GM18498 (cell line): ENCODE data around the gene BMS1.
"Not testable (repeated sequence)": the region's sequence is repeated elsewhere in the genome, so short reads cannot be mapped to it uniquely, and the experiment has no call there.

Experiments used
- ATAC-seq: cut with Tn5 transposase; IDR thresholded peaks from one replicate; pipeline ENCODE4 v1.9.1; 2021; ENCODE audit warnings: mild to moderate bottlenecking, moderate library complexity; ENCODE audit not compliant: unreplicated experiment

BMS1 gene

GRCh38 chr10:42783181-42783549, 570 bp downstream of the BMS1 start:
- ATAC-seq: peak; percentile 2

- no peak for ATAC-seq
Measured at GRCh38 chr10:42785759-42786158, 3.2 kb downstream of the BMS1 start.

DNA sequence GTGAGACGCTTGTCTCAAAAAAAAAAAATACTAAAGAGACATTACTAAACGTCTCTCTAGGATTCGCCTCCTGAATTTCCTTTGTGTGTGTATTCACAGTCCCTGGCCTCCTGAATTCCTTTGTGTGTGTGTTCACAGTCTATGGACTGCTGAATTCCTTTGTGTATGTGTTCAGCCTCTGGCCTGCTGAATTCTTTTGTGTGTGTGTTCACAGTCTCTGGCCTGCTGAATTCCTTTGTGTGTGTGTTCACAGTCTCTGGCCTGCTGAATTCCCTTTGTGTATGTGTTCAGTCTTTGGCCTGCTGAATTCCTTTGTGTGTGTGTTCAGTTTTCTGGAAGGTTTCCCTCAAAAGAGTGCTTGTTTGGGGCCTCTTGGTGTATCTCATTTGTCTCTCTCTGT, 8.2 kb downstream of the BMS1 start:
- no peak for ATAC-seq

GRCh38 chr10:42795701-42796100, 13.1 kb downstream of the BMS1 start:
- no peak for ATAC-seq

- no peak for ATAC-seq
Measured at GRCh38 chr10:42801135-42801534, 18.5 kb downstream of the BMS1 start.

GRCh38 chr10:42802876-42803275, 20.3 kb downstream of the BMS1 start:
- no peak for ATAC-seq

- no peak for ATAC-seq
Measured at GRCh38 chr10:42809676-42810075, 27.1 kb downstream of the BMS1 start.

DNA sequence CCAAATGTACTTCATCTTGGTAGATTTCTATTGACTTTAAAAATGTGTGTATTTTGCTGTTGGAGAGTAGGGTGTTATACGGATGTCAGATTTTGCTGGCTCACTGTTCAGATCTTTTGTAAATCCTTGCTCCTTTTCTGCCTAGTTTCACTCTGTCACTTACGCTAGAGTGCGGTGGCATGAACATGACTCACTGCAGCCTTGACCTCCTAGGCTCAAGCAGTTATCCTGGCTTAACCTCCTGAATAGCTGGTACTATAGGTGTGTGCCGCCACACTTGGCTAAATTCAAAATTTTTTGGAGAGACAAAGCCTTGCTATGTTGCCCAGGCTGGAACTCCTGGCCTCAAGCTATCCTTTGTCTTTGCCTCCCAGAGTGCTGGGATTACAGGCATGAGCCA, 29.4 kb downstream of the BMS1 start:
- no peak for ATAC-seq

DNA sequence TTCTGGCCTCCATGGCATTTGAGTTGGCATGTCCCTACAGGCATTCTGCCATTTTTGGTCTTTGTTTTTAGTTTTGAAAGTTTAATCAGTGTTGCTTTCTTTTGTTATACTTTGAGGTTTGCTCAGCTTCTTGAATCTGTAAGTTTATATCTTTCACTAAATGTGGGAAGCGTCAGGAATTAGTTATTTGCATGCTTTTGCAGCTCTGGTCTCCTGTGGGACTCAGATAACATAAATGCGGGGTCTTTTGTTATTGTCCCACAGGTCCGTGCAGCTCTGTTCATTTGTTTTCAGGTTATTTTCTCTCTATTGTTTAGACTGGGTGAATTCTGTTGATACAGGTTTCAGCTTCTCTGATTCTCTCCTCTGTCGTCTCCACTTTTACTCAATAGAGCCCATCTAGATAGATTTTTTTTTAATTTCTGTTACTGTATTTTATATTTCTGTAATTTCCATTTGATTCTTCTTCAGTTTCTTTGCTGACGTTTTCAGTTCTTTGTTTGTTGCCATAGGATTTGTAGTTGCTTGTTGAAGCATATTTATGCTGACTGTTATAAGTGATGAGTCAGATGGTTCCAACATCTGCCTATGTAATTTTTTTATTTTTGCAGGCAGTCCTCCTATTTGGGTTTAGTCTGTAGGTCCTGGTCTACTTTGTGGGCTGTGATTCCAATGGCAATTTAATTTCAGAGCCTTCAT, 31.5 kb downstream of the BMS1 start:
- ATAC-seq: not testable (repeated sequence)

DNA sequence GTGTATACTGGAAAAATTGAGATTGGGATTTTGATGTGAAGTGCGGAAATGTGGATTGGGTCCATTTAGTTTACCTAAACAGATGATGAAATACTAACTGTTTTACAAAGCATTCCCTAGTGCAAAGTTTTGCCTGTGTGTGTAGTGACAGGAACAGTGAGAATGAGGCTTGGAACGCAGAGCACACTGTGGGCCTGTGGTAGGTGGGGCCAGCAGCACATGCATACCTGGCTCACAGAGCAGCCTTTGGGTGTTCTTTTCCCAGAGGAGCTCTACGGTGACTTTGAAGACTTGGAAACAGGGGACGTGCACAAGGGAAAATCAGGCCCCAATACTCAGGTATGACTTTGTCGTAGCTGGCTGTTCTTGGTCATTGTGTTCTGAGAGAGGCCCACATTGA, 33.7 kb downstream of the BMS1 start:
- not testable (repeated sequence) for ATAC-seq

DNA sequence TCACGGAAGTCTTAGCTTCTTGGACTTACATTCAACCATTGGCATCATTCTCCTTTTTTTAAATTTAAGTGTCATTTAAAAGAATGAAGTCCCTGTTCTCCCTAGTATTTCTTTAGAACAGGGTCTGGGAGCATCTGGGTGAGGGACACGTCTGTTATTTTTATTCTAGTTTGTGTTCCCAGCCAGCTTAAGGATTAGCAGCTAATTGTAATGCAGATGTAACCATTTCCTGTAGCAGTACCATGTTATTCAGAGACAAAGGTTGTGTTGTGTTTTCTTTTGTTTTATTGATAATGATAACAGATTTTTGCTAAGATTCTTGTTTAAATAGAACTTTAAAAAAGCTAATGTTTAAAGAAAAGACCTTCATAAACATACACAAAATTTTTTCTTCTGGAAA, 34.3 kb downstream of the BMS1 start:
- ATAC-seq: no peak

GRCh38 chr10:42817417-42817816, 34.8 kb downstream of the BMS1 start:
- not testable (repeated sequence) for ATAC-seq

- ATAC-seq: not testable (repeated sequence)
Measured at GRCh38 chr10:42826759-42827158, 44.2 kb downstream of the BMS1 start.

GRCh38 chr10:42827201-42827600, 44.6 kb downstream of the BMS1 start:
- ATAC-seq: no peak

DNA sequence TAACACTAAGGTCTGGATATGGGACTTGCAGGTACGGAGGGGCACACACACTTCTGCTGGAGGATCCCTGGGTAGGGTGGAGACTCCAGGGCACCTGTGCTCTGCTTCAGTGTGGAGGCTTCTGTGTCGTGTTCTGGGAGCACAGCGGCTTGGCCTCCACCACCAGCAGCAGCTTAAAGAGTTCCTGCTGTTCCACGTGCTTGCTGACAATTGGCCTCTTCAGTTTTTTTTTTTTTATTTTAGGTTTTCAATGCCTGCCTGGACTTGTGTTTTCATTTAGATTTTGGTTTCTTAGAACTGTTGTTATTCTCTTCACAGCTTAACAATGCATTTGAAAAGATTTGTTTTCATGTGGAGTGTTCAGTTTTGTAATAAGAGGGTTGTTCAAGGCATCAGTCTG, 45.8 kb downstream of the BMS1 start:
- not testable (repeated sequence) for ATAC-seq

DNA sequence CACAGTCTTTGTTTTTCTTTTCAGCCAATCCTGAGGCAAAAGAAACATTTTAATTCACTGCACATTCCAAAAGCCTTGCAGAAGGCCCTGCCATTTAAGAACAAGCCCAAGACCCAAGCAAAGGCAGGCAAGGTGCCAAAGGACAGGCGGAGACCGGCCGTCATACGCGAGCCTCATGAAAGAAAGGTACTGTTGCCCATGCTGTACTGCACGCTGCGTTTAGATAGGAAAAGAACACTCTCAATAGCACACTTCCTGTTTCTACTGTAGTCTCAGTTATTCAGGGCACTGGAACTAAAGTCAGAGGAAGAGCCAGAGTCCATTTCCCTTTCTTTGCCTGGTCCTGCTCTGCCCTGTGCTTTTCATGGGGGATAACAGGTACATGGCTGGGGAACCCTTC, 47.6 kb downstream of the BMS1 start:
- ATAC-seq: no peak

GRCh38 chr10:42836096-42836495, 53.5 kb downstream of the BMS1 start:
- no peak for ATAC-seq

DNA sequence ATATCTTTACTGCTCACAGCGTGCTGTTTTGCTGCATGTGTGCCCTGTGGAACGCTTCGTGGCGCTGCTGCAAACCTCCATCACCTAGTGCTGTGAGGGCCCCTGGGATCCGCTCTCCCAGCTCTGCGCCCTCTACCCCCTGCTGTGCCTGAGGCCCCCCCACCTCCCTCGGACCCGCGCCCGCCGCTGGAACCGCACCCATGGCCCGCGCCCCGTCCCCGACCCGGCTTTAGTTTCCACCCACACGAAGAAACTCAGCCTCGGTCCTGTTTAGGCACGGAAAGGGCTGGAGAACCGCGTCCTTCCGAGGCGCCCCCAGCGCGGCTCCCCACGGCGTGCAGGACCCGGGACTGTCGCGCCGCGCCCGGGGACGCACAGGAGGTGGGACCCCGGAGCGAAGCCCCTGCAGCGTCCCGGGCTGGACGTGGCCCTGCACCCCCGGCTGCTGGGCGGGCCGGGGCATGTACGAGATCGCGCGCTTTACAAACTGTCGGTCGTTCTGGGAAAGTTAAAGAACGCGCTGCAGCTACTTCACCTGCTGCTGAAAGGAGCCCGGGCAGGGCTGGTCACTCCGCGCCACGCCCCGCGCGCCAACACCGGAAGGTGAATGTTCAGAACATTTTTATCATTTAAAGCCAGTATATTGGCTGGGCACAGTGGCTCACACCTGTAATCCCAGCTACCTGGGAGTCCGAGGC, 54.3 kb downstream of the BMS1 start:
- no peak for ATAC-seq

GRCh38 chr10:42844810-42845209, 62.2 kb downstream of the BMS1 start:
- not testable (repeated sequence) for ATAC-seq

GRCh38 chr10:42847261-42847660, 64.7 kb downstream of the BMS1 start:
- not testable (repeated sequence) for ATAC-seq

GRCh38 chr10:42850931-42851330, 68.3 kb downstream of the BMS1 start:
- no peak for ATAC-seq

DNA sequence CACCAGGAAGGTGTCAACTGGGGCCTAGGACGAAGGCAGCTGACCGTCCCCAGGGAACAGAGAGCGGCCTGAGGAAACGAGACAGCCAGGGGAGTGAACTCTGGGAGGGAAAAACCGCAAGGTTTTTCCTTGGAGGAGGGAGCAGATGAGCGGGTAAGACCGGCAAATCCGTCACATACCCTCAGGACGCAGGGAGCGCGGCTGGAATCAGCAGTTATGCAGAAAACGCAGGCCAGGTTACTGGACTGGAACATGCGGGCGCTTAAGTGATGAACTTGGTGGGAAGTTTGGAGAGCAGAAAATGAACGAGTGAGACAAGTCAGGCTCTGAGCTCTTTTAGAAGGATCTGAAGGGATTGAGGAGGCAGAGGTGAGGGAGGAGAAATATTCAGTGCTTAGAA, 76.7 kb downstream of the BMS1 start:
- no peak for ATAC-seq

DNA sequence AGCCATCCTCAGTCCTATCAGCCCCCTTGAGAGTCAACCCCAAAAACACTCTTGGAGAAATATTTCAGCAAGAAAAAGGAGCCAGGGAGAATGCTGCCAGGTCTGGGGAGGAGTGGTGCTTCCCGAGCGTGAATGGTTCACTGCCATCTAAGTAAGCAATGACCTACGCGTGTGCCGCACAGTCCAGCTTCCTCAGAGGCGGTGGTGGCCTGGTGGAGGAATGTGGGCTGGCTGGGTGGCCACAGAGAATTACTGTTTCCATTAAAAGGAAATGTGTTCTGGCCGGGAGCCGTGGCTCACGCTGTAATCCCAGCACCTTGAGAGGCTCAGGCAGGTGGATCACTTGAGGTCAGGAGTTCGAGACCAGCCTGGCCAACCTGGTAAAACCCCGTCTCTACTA, 77.4 kb downstream of the BMS1 start:
- not testable (repeated sequence) for ATAC-seq
